Activated T-cell treated with anti-CD3 and anti-CD28 coated beads for 1 hour (primary cell): Measurements from ENCODE around the gene IZUMO4.
"Not testable (repeated sequence)": the region's sequence is repeated elsewhere in the genome, so short reads cannot be mapped to it uniquely, and the experiment has no call there.

Experiments
- DNase-seq: peaks from one replicate; pipeline ENCODE4 v3.0.0-alpha.2; 2020; ENCODE audit warnings: low read depth

The IZUMO4 gene

GRCh38 chr19:2083174-2083854, 13.4 kb upstream of the IZUMO4 start:
- peak; percentile 55 for DNase-seq

DNA sequence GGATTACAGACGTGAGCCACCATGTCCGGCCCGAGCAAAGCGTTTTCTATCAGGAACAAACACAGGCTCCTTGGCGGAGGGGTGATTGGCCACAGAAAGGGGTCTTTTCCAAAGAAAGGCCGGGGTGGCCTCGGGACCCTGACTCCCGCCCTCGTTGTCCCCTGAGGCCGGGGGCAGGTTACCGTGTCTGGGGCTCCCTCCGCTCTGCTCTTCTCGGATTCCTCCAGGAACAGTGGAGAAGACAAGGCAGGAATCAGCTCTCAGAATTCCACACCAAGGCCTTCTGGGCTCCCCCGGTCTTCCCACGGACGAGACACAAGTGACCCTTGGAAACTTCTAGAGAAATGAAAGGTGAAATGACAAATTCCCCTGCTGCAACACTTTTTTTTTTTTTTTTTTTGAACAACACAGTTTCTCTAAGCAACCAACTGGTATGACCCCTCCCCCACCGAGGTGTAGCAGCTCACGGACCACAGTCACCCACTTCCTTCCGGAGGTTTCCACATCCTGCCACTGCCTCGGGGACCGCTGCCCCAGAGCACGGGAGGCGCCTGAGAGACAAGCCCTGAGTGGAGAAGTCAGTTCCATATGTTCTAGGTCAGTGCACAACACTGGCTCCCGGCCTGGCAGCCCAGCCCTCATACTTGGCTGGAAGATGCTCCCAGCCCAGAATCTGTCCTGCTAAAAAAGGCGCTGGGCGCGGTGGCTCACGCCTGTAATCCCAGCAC, 11.6 kb upstream of the IZUMO4 start:
- peak; percentile 87 for DNase-seq

- not testable (repeated sequence) for DNase-seq
Measured at GRCh38 chr19:2086695-2087620, 9.8 kb upstream of the IZUMO4 start.

GRCh38 chr19:2087621-2088100, 9.1 kb upstream of the IZUMO4 start:
- DNase-seq, result no peak

- DNase-seq, result no peak
Measured at GRCh38 chr19:2089001-2089711, 7.6 kb upstream of the IZUMO4 start.

GRCh38 chr19:2089727-2090053, 7.0 kb upstream of the IZUMO4 start:
- no peak for DNase-seq

DNA sequence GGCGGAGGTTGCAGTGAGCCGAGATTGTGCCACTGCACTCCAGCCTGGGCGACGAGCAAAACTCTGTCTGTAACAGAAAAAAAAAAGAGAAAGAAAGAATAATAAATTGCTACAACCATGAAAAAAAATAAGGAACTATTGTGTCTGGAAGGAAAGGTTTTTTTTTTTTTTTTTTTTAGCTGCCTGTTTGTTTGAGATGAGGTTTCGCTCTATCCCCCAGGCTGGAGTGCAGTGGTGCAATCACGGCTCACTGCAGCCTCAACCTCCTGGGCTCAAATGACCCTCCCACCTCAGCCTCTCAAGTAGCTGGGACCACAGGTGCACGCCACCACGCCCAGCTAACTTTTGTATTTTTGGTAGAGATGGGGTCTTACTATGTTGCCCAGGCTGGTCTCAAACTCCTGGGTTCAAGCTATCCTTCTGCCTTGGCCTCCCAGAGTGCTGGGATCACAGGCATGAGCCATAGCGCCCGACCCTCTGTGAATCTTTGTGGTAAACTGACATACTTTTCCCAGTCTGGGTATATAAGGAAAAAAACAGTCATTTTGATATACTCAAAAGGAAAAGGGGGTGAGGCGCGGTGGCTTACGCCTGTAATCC, 4.7 kb upstream of the IZUMO4 start:
- not testable (repeated sequence) for DNase-seq

- DNase-seq, result peak; percentile 76
Measured at GRCh38 chr19:2096034-2096479, 658 bp upstream of the IZUMO4 start, which contains the start of gene MOB3A. Gene MOB3A (minus strand): TSS chr19:2096326. CDS start chr19:2078560, 17,766 bp downstream.

DNA sequence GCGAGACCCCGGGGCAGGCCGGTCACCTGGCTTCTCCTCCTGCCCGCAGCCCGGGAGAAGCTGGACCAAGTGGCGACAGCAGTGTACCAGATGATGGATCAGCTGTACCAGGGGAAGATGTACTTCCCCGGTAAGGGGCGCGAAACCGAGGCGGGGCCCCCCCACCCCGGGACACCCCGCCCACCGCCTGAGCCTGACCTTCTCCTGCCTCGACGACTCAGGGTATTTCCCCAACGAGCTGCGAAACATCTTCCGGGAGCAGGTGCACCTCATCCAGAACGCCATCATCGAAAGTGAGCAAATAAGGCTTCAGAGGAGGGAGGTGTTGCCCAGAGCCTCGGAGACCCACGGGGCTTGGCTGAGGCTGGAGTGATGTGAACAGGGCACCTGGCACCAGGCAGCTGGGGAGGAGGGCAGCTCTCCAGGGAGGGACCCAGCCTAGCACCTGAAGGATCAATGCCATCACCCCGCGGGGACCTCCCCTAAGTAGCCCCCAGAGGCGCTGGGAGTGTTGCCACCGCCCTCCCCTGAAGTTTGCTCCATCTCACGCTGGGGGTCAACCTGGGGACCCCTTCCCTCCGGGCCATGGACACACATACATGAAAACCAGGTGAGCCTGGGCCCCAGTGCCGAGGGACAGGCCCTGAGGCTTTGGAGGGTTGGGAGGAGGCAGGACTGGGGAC, 629 bp downstream of the IZUMO4 start:
- no peak for DNase-seq

DNA sequence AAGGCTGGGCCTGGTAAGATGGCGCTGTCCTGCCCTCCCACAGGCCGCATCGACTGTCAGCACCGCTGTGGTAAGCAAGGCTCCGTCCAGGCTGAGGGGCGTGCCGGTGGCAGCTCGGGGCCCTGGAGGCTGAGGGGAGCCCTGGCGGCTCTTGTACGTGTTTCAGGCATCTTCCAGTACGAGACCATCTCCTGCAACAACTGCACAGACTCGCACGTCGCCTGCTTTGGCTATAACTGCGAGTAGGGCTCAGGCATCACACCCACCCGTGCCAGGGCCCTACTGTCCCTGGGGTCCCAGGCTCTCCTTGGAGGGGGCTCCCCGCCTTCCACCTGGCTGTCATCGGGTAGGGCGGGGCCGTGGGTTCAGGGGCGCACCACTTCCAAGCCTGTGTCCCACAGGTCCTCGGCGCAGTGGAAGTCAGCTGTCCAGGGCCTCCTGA, 1.2 kb downstream of the IZUMO4 start:
- DNase-seq, result no peak

GRCh38 chr19:2099054-2099501, 2.4 kb downstream of the IZUMO4 start:
- no peak for DNase-seq

DNA sequence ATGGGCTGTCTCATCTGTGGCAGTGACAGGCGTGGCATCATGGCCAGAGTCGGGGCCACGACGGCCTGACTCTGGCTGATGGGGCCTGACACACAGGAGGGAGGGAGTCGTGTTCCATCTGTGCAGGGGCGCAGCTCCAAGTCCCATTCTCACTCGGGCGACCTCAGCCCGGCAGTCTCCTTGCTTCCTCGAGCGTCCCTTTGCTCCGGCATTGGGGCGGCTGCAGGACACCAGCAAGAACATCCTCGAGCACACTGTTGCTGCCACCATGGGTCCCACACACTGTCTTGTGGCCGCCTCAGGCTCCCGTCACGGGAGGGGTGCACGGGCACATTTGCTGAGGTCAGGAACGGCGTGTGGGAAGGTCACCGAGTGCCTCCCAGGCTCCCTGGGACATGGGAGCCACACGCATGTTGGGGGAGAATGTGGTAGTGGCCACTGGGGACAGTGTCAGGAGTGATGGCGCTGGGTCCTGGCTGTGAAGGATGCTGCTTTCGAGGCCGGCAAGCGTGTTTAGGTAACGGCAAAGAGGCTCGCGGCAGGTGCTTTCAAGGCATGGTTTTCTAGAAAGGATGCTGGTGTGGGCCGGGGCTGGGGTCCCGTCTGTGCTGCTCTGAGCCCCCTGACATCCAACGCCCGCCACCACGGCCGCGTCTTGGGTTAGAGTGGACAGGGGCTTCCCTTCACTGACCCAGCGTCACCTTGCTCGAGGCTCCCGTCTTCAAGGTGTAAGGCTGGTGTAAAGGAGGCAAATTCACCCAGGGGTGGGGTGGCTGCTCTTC, 3.4 kb downstream of the IZUMO4 start:
- DNase-seq, result no peak

GRCh38 chr19:2100719-2101061, 4.0 kb downstream of the IZUMO4 start:
- no peak for DNase-seq

GRCh38 chr19:2101417-2102335, 5.0 kb downstream of the IZUMO4 start:
- no peak for DNase-seq

DNA sequence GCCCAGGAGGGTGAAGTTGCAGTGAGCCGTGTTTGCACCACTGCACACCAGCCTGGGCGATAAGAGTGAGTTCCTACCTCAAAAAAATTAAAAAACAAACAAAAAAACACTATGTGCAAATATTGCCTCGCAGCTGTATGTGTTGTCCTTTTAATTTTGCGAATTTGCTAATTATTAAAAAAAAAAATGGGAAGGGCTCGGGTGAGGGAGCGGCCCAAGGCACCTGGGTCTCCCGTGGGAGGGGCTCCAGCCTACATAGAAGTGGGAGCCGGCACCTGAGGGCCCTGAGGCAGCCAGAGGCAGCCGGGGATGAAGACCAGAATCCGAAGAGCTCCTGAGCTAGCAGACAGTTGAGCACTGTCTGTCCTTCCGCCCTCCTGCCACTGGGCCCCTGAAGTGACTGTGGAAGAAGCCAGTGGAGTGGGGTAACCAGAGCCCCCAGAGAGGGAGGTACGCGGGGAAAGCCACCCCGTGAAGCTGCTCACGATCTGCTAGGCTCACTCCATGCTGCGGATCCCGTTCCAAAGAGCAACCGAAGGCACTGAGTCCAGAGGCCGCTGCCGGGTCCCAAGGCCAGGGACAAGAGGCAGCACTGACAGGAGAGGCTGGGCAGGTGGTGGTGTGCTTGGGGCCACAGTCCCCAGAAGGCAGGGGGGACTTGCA, 6.5 kb downstream of the IZUMO4 start:
- DNase-seq, result no peak

GRCh38 chr19:2108251-2109016, 11.7 kb downstream of the IZUMO4 start:
- no peak for DNase-seq
